HEK293 (cell line): ENCODE results near the gene DLG2.

Experiments
- TRIM28 ChIP-seq: IDR thresholded peaks from 2 replicates; pipeline ENCODE4 v1.6.1; 2011; ENCODE audit warnings: low read length, control low read depth, borderline replicate concordance
- ZNF654 ChIP-seq: fragments of 450-650 bp; formaldehyde crosslinking; IDR thresholded peaks from 2 replicates; pipeline ENCODE4 v1.5.1; 2016; ENCODE audit warnings: low read depth, missing biosample characterization, missing genetic modification characterization
- TF ChIP-seq, protein P1 (sequence below): fragments of 450-650 bp; formaldehyde crosslinking; IDR thresholded peaks from 2 replicates; pipeline ENCODE4 v1.5.1; 2016; ENCODE audit warnings: missing biosample characterization, missing genetic modification characterization

GRCh38 chr11:83945976-83946375, 1681.2 kb downstream of the DLG2 start:
- TF ChIP-seq ZNF654 (tag by site-specific recombination) (no peak), TRIM28 (no peak)
- TF ChIP-seq, protein P1, sequence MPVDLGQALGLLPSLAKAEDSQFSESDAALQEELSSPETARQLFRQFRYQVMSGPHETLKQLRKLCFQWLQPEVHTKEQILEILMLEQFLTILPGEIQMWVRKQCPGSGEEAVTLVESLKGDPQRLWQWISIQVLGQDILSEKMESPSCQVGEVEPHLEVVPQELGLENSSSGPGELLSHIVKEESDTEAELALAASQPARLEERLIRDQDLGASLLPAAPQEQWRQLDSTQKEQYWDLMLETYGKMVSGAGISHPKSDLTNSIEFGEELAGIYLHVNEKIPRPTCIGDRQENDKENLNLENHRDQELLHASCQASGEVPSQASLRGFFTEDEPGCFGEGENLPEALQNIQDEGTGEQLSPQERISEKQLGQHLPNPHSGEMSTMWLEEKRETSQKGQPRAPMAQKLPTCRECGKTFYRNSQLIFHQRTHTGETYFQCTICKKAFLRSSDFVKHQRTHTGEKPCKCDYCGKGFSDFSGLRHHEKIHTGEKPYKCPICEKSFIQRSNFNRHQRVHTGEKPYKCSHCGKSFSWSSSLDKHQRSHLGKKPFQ: no peak
